Stomach (tissue), 9 donors: ENCODE results near the gene DHDH. TPM values are rescaled to one million over a fixed set of nuclear protein-coding genes. Genes with fewer than 3 reads are reported as not detected.

Experiments used
- DNase-seq, 2 donors: peaks; one replicate each; pipeline versions ENCODE4 v3.0.0 to v3.0.0-alpha.2; 2013 to 2019
- H3K27ac ChIP-seq, 5 donors: fragments of 200-600 bp in 4 of 5; sonication (generic) in 4 of 5; one replicate each; pipeline ENCODE4 v1.5.1; 2013 to 2019; ENCODE audit warnings: mild to moderate bottlenecking in 1 of 5, moderate library complexity in 1 of 5
- H3K27me3 ChIP-seq, 3 donors: fragments of 200-600 bp; sonication (generic); one replicate each; pipeline ENCODE4 v1.5.1; 2017 to 2019; ENCODE audit warnings: mixed run types in 1 of 3
- H3K36me3 ChIP-seq, 4 donors: fragments of 200-600 bp; sonication (generic); 1 replicate in 3 of 4; 2 replicates in 1 of 4; pipeline ENCODE4 v1.5.1; 2016 to 2019
- H3K4me1 ChIP-seq, 4 donors: fragments of 200-600 bp; sonication (generic); one replicate each; pipeline ENCODE4 v1.5.1; 2016 to 2019
- H3K4me3 ChIP-seq, 4 donors: fragments of 200-600 bp; sonication (generic) in 3 of 4; one replicate each; pipeline ENCODE4 v1.5.1; 2016 to 2019; ENCODE audit warnings: mild to moderate bottlenecking in 1 of 4
- H3K9me3 ChIP-seq, 4 donors: fragments of 200-600 bp; sonication (generic); one replicate each; pipeline ENCODE4 v1.5.1; 2016 to 2019
- CTCF ChIP-seq, 7 experiments: fragments of 450-650 bp in 4 of 7; fragments of 200-600 bp in 3 of 7; sonication (generic) in 3 of 7; IDR thresholded peaks; one replicate each; pipeline ENCODE4 v1.5.1; 2016 to 2019; ENCODE audit warnings: antibody characterized with exemption in 7 of 7, control low read depth in 2 of 7, mild to moderate bottlenecking in 1 of 7
- EP300 ChIP-seq: sonication (generic); formaldehyde crosslinking; IDR thresholded peaks from one replicate; pipeline ENCODE4 v1.6.1; 2017; ENCODE audit warnings: antibody characterized with exemption
- POLR2A ChIP-seq, 4 donors: fragments of 450-650 bp; IDR thresholded peaks; one replicate each; pipeline ENCODE4 v1.6.1; 2016; ENCODE audit warnings: antibody characterized with exemption in 4 of 4, control low read depth in 2 of 4, mild to moderate bottlenecking in 1 of 4, moderate library complexity in 1 of 4
- POLR2AphosphoS5 ChIP-seq, 3 donors: sonication (generic); formaldehyde crosslinking; IDR thresholded peaks; one replicate each; pipeline ENCODE4 v1.6.1; 2016; ENCODE audit warnings: antibody characterized with exemption in 3 of 3
- WGBS, 5 donors: extraction: QIAGEN DNeasy Blood & Tissue Kit in 3 of 5; methylation state at CpG; one replicate each; pipeline versions ENCODE4 v1.1.5 to v1.1.7; 2013 to 2018; 5-methylcytosine and 5-hydroxymethylcytosine counted together
- intact Hi-C: fragments of 100-400 bp; cut with DNase I; formaldehyde crosslinking; loops from one replicate; pipeline ENCODE4 v1.15.1; 2023; ENCODE audit warnings: low total_unique reads
- polyA plus RNA-seq, 3 donors: library from polyadenylated mRNA; stranded (reverse); fragments of 200-250 nt; gene quantifications; one replicate each; pipeline ENCODE4 v1.2.3, GENCODE V29; 2013
- total RNA-seq, 5 donors: library from RNA; depleted of rRNA; stranded (reverse); fragments of >200 nt; gene quantifications; one replicate each; pipeline versions ENCODE4 v1.1.0 to v1.2.3, GENCODE V29; 2014 to 2016
- donor health status: healthy with polysubstance abuse.
- donor health status: Bipolar disorder and iron deficiency.
- donor health status: healthy.

Gene DHDH
- total and polyA plus RNA-seq, 8 donors = 0.89 to 1.2 (median 0.93) TPM; not detected in 5

DNA sequence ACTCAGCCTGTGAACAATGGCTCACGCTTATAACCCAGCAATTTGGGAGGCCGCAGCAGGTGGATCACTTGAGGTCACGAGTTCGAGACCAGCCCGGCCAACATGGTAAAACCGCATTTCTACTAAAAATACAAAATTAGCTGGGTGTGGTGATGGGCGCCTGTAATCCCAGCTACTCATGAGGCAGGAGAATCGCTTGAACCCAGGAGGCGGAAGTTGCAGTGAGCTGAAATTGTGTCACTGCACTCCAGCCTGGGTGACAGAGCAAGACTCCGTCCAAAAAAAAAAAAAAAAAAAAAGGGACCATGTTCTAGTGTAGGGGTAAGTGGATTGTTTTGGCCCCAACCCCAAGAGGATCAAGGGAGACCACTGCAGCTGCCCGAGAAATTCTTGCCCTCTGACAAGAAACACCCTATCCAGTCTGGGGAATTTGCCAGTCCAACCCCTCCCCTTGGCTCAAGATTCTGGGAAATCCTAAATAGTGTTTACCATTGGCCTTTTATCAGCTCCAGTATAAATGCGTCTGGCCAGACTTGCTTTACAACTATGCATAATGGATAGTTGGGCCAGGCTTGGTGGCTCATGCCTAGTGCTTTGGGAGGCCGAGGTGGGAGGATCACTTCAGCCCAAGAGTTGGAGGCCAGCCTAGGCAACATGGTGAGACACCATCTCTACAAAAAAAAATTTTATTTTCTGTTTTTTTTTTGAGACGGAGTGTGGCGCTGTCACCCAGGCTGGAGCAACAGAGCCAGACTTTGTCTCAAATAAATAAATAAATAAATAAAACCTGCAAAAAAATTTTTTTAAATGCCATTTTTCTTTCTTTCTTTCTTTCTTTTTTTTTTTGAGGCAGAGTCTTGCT is 5.1 kb upstream of the DHDH start:
- H3K27ac ChIP-seq = peak overlapping the region; percentile 42 to 69 (median 60)
- peaks cover 8 to 42% (median 18%) of the 10 kb centered on the region in 4 donors for H3K4me1 ChIP-seq
- intact Hi-C loops = no loop called here
- peaks cover 0 to 9% (median 0%) of the 10 kb centered on the region in 3 donors for H3K27me3 ChIP-seq
- H3K36me3 ChIP-seq = peaks cover 0 to 6% (median 4%) of the 10 kb centered on the region in 4 donors
- H3K9me3 ChIP-seq = no peaks in the 10 kb centered on the region
- WGBS, 5 donors = 38 to 58% (median 51%) methylated on average over 15 of the region's 15 CpGs
- peak in 2 of 3 donors; percentile 35 to 79 for TF ChIP-seq POLR2AphosphoS5 (IDR thresholded peaks at IDR 0.05)
- no peak for TF ChIP-seq POLR2A (IDR thresholded peaks at IDR 0.05)
- H3K4me3 ChIP-seq = no peak overlapping the region
- peak; percentile 65 to 82 for DNase-seq

DNA sequence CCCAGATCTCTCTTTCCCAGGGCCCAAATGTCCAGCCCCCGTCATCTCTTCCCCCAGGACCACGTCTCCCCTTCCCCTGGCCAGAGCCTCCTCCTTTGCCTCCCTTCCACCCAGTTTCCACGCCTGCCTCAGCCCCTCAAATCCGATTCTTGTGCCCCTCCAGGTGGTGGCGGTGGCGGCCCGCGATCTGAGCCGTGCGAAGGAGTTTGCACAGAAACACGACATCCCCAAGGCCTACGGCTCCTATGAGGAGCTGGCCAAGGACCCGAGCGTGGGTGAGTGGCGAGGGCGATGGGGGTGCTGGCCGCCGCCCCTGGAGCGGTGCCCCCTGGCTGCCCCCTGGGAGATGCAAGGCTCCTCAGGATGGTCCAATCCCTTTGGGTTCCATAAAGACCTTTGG is 1.3 kb downstream of the DHDH start:
- H3K9me3 ChIP-seq = no peaks in the 10 kb centered on the region
- no peak overlapping the region for H3K27ac ChIP-seq
- intact Hi-C loops = no loop called here
- no peaks in the 10 kb centered on the region for H3K36me3 ChIP-seq
- peaks cover 0 to 9% (median 0%) of the 10 kb centered on the region in 3 donors for H3K27me3 ChIP-seq
- H3K4me3 ChIP-seq = no peak overlapping the region
- peaks cover 5 to 20% (median 12%) of the 10 kb centered on the region in 4 donors for H3K4me1 ChIP-seq
- no peak for DNase-seq
- TF ChIP-seq POLR2AphosphoS5 (IDR thresholded peaks at IDR 0.05) (no peak), EP300 (no peak)
- 76 to 84% (median 80%) methylated on average over 19 of the region's 19 CpGs for WGBS, 5 donors

DNA sequence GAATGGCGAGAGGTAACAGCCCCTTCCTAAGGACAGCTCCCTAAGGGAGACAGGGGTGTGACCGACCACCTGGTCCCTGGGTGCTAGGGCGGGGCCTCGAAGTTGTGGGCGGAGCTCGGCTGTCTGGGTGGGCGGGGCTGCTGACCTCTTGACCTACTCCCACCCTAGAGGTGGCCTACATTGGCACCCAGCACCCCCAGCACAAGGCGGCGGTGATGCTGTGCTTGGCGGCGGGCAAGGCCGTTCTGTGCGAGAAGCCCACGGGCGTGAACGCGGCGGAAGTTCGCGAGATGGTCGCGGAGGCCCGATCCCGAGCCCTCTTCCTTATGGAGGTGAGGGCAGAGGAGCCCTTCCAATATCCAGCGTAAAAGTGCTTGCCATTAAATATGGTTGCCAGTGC is 2.4 kb downstream of the DHDH start:
- intact Hi-C loops = no loop called here
- Histone ChIP-seq H3K4me3 (no peak overlapping the region), H3K27me3 (peaks cover 0 to 9% (median 0%) of the 10 kb centered on the region in 3 donors), H3K4me1 (peaks cover 5 to 20% (median 12%) of the 10 kb centered on the region in 4 donors), H3K9me3 (peaks cover 0 to 5% (median 3%) of the 10 kb centered on the region in 4 donors), H3K36me3 (no peaks in the 10 kb centered on the region), H3K27ac (no peak overlapping the region)
- WGBS, 5 donors = 93 to 96% (median 95%) methylated on average over 25 of the region's 25 CpGs
- TF ChIP-seq EP300 = no peak
- no peak for TF ChIP-seq POLR2A (IDR thresholded peaks at IDR 0.05)
- no peak for TF ChIP-seq CTCF (IDR thresholded peaks at IDR 0.05)
- no peak for TF ChIP-seq POLR2AphosphoS5 (IDR thresholded peaks at IDR 0.05)
- DNase-seq = no peak

DNA sequence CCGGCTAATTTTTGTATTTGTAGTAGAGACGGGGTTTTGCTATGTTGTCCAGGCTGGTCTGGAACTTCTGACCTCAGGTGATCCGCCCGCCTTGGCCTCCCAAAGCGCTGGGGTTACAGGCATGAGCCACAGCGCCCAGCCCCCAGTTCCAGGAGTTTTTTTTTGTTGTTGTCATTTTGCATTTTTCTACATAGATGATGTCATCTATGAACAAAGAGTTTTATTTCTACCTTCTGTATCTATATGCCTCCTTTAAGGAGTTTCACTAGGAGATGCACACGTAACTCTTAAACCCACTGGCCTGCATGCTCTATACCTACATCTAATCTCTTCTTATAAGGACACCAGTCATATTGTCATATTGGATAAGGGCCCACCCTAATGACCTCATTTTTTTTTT is 4.8 kb downstream of the DHDH start:
- peaks cover 1 to 14% (median 8%) of the 10 kb centered on the region in 4 donors for H3K4me1 ChIP-seq
- peaks cover 0 to 11% (median 7%) of the 10 kb centered on the region in 4 donors for H3K9me3 ChIP-seq
- H3K4me3 ChIP-seq = no peak overlapping the region
- no peak for DNase-seq
- H3K27ac ChIP-seq = no peak overlapping the region
- WGBS, 5 donors = 70 to 85% (median 79%) methylated on average over 7 of the region's 7 CpGs
- TF ChIP-seq POLR2AphosphoS5 (IDR thresholded peaks at IDR 0.05) = no peak
- no peak for TF ChIP-seq CTCF (IDR thresholded peaks at IDR 0.05)
- TF ChIP-seq EP300 = no peak
- TF ChIP-seq POLR2A (IDR thresholded peaks at IDR 0.05) = no peak
- intact Hi-C loops = no loop called here
- no peaks in the 10 kb centered on the region for H3K27me3 ChIP-seq
- H3K36me3 ChIP-seq = no peaks in the 10 kb centered on the region

DNA sequence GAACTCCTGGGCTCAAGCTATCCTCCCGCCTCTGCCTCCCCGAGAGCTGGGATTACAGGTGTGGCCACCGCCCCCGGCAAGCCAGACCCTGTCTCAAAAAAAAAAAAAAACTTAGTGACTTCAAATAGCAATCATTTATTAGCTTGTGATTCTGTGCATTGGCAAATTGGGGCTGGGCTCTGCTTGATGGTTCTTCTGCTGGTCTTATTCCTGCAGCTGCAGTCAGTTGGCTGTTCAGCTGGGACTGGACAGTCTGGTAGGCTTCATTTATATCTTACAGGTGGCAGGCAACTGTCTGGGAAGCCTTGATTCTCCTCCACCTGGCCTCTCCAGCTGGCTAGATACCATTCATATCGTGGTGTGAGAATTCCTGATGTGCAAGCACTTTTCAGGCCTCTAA is 7.4 kb downstream of the DHDH start:
- Histone ChIP-seq H3K4me1 (peaks cover 0 to 4% (median 0%) of the 10 kb centered on the region in 4 donors), H3K27ac (no peak overlapping the region), H3K36me3 (no peaks in the 10 kb centered on the region), H3K27me3 (no peaks in the 10 kb centered on the region), H3K9me3 (peaks cover 0 to 11% (median 7%) of the 10 kb centered on the region in 4 donors), H3K4me3 (no peak overlapping the region)
- DNase-seq = no peak
- no peak for TF ChIP-seq POLR2A (IDR thresholded peaks at IDR 0.05)
- no peak for TF ChIP-seq POLR2AphosphoS5 (IDR thresholded peaks at IDR 0.05)
- no peak for TF ChIP-seq EP300
- no peak for TF ChIP-seq CTCF (IDR thresholded peaks at IDR 0.05)
- 95 to 98% (median 97%) methylated on average over 5 of the region's 5 CpGs for WGBS, 5 donors
- intact Hi-C loops = no loop called here
